Measurements from ENCODE around the gene C6. TPM values are rescaled to one million over a fixed set of nuclear protein-coding genes. Genes with fewer than 3 reads are reported as not detected.

The C6 gene
- total and polyA plus RNA-seq, 10 of the 15 experiments (the other 5 are each of a cell fraction or from before 2014, with no cell fraction given) = 0.31 TPM; not detected in 9

- TF ChIP-seq POLR2AphosphoS2 (IDR thresholded peaks at IDR 0.05; ENCODE audit: low read depth, low read length) = no peak
- no peak for TF ChIP-seq SUPT20H (IDR thresholded peaks at IDR 0.05; ENCODE audit: borderline replicate concordance, control insufficient read depth, low read depth, low read length)
- TF ChIP-seq ZSCAN29 (IDR thresholded peaks at IDR 0.05) = no peak
These were observed 61.8 kb downstream of the C6 start (continued) for GRCh38 chr5:41151564-41151963.

GRCh38 chr5:41148448-41148847 lies 64.9 kb downstream of the C6 start:
- no TSS peak for BruUV-seq (replicated peaks)
- 19% methylated on average over 1 of the region's 1 CpG for WGBS (ENCODE audit: insufficient coverage, insufficient replicate concordance, low lambda C conversion rate, missing lambda C conversion rate)
- RAD21 ChIA-PET (ENCODE audit: unreplicated experiment) = no interaction called here
- no peak for TF ChIP-seq ESRRA (IDR thresholded peaks at IDR 0.05; ENCODE audit: low read length)
- no peak for TF ChIP-seq SMARCA5 (IDR thresholded peaks at IDR 0.05)
- TF ChIP-seq HSF1 (IDR thresholded peaks at IDR 0.05; ENCODE audit: low read depth, low read length) = no peak
- TF ChIP-seq IKZF1 (conservative IDR thresholded peaks at IDR 0.05) = no peak
- TF ChIP-seq NR2F1 (conservative IDR thresholded peaks at IDR 0.05) = no peak
- TF ChIP-seq EZH2 (IDR thresholded peaks at IDR 0.05; ENCODE audit: borderline replicate concordance, control insufficient read depth, low read depth, low read length) = no peak
- TF ChIP-seq SMC3 (IDR thresholded peaks at IDR 0.05; ENCODE audit: borderline replicate concordance, low read length) = no peak
- no peak for TF ChIP-seq ZBTB40 (IDR thresholded peaks at IDR 0.05; ENCODE audit: borderline replicate concordance)
- no peak for TF ChIP-seq TBL1XR1 (IDR thresholded peaks at IDR 0.05; ENCODE audit: low read depth, low read length)
- TF ChIP-seq ZNF274 (IDR thresholded peaks at IDR 0.05; ENCODE audit: insufficient read depth, insufficient read length) = no peak
- TF ChIP-seq ZNF592 (IDR thresholded peaks at IDR 0.05) = no peak
- no peak for TF ChIP-seq MEF2A (IDR thresholded peaks at IDR 0.05; ENCODE audit: insufficient read depth, low read depth, low read length)

More at GRCh38 chr5:41148448-41148847, 64.9 kb downstream of the C6 start:
- in situ Hi-C loops (cut with MboI) = no loop called here
- no peaks in the 10 kb centered on the region for H4K20me1 ChIP-seq (ENCODE audit: control insufficient read depth, insufficient read depth)
- ChIA-PET SMC1A (ENCODE audit: uncharacterized antibody, unreplicated experiment) (no interaction called here), POLR2A (no interaction called here), CTCF (no interaction called here)
- H3K79me2 ChIP-seq (ENCODE audit: control insufficient read depth, insufficient read depth, low read length) = no peaks in the 10 kb centered on the region
- FAIRE-seq (no peak), ATAC-seq (no peak), DNase-seq (ENCODE audit: low read depth, low spot score) (no peak)
- H3K36me3 ChIP-seq (ENCODE audit: control insufficient read depth in 2 of 2, insufficient read depth in 2 of 2, low read length in 1 of 2) = no peaks in the 10 kb centered on the region
- H2AFZ ChIP-seq (ENCODE audit: control insufficient read depth, low read depth, low read length) = no peak overlapping the region
- H3K4me2 ChIP-seq (ENCODE audit: control insufficient read depth, insufficient read depth) = no peak overlapping the region
- intact Hi-C loops (cut with micrococcal nuclease; ENCODE audit: unreplicated experiment) = no loop called here
- no peak overlapping the region for H3K9ac ChIP-seq (ENCODE audit: control insufficient read depth, insufficient read depth, low read length)
- no peak overlapping the region for H3K27ac ChIP-seq (ENCODE audit: control insufficient read depth, insufficient read depth)
- no peaks in the 10 kb centered on the region for H3K27me3 ChIP-seq (replicated peaks in 1 of 2; ENCODE audit: control insufficient read depth in 2 of 2, insufficient read depth in 2 of 2, low read length in 1 of 2)
- no peaks in the 10 kb centered on the region for H3K4me1 ChIP-seq (ENCODE audit: control insufficient read depth, insufficient read depth, low read length)
- no peak overlapping the region for H3K4me3 ChIP-seq
- H3K9me3 ChIP-seq (replicated peaks; ENCODE audit: control insufficient read depth, insufficient read depth, low read length) = no peaks in the 10 kb centered on the region
